GM12801 (cell line): ENCODE data around the gene DGKE.

Experiments
- CTCF ChIP-seq: IDR thresholded peaks from one replicate; pipeline ENCODE4 v1.5.1; 2011; ENCODE audit warnings: control low read depth; ENCODE audit not compliant: insufficient read length; ENCODE audit errors: extremely low read depth

Gene DGKE

DNA sequence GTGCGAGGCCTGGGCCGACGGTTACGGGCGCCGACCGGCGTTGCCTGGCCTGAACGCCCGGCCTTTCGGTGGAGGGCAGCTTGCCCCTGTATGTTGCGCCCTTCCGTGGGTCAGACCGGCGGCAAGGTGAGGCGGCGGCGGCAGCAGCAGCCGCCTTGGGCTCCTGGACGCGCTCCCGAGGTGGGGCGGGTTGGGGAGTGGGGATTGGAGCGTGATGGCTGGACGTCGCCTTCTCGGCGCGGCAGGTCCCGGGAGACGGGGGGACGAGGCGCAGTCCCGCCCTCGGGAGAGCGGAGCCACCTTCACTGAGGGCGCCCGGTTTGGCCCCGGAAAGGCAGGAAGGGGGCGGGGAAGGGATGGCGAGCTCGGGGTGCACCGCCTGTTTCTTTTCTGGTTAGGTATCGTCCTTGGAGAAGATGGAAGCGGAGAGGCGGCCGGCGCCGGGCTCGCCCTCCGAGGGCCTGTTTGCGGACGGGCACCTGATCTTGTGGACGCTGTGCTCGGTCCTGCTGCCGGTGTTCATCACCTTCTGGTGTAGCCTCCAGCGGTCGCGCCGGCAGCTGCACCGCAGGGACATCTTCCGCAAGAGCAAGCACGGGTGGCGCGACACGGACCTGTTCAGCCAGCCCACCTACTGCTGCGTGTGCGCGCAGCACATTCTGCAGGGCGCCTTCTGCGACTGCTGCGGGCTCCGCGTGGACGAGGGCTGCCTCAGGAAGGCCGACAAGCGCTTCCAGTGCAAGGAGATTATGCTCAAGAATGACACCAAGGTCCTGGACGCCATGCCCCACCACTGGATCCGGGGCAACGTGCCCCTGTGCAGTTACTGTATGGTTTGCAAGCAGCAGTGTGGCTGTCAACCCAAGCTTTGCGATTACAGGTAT, 671 bp downstream of the DGKE start:
- TF ChIP-seq CTCF, result no peak

- TF ChIP-seq CTCF, result no peak
Measured at GRCh38 chr17:56835264-56835585, 1.3 kb downstream of the DGKE start.

GRCh38 chr17:56838687-56839086, 4.7 kb downstream of the DGKE start:
- TF ChIP-seq CTCF, result no peak

- no peak for TF ChIP-seq CTCF
Measured at GRCh38 chr17:56842577-56842976, 8.6 kb downstream of the DGKE start.

GRCh38 chr17:56845934-56846333, 12.0 kb downstream of the DGKE start:
- no peak for TF ChIP-seq CTCF

- TF ChIP-seq CTCF, result no peak
Measured at GRCh38 chr17:56847106-56847505, 13.2 kb downstream of the DGKE start.

GRCh38 chr17:56849131-56849530, 15.2 kb downstream of the DGKE start:
- TF ChIP-seq CTCF, result no peak

DNA sequence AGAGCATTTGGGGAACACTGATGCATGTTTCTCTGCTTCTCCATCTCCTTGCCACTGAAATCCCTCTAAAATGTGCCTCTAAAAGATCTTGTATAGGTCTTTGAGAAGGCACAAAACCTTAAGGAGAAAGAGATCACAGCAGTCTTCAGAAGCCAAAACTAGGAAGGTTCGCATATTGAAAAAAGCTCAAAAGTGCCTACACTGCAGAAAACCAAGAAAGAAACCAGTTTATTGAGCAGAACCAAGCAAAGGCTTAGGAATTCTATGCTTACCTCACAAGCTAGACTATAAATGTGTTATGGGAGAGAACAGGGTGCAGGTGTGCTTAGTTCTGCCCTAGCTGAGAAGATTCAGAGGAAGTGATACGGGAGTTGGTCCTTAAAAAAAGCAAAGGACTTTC, 16.6 kb downstream of the DGKE start:
- no peak for TF ChIP-seq CTCF
